H9 (cell line): ENCODE data around the gene ZNF214. TPM values are rescaled to one million over a fixed set of nuclear protein-coding genes. Genes with fewer than 3 reads are reported as not detected.

Experiments
- DNase-seq: peaks from one replicate; pipeline ENCODE4 v3.0.0-alpha.2; 2017
- H2AFZ ChIP-seq: one replicate; pipeline ENCODE4 v1.6.1; 2013; ENCODE audit warnings: mild to moderate bottlenecking, low read length, control low read depth, moderate library complexity
- H2AK5ac ChIP-seq: 2 replicates; pipeline ENCODE4 v1.6.1; 2013; ENCODE audit warnings: low read length, control low read depth, mixed read lengths; ENCODE audit not compliant: insufficient read length
- H2BK120ac ChIP-seq: one replicate; pipeline ENCODE4 v1.6.1; 2013; ENCODE audit warnings: low read depth, mild to moderate bottlenecking, low read length, control low read depth, inconsistent platforms; ENCODE audit not compliant: poor library complexity, severe bottlenecking
- H2BK12ac ChIP-seq: 2 replicates; pipeline ENCODE4 v1.6.1; 2013; ENCODE audit warnings: low read length, control low read depth, mixed read lengths, low read depth; ENCODE audit not compliant: insufficient read length
- H2BK15ac ChIP-seq: 2 replicates; pipeline ENCODE4 v1.6.1; 2013; ENCODE audit warnings: low read depth, low read length, control low read depth
- H2BK20ac ChIP-seq: one replicate; pipeline ENCODE4 v1.6.1; 2013; ENCODE audit warnings: low read depth, mild to moderate bottlenecking, low read length, control low read depth, inconsistent platforms; ENCODE audit not compliant: poor library complexity, severe bottlenecking
- H2BK5ac ChIP-seq: 2 replicates; pipeline ENCODE4 v1.6.1; 2013; ENCODE audit warnings: low read length, control low read depth, mixed read lengths; ENCODE audit not compliant: insufficient read length
- H3K14ac ChIP-seq: 2 replicates; pipeline ENCODE4 v1.6.1; 2013; ENCODE audit warnings: low read length, control low read depth; ENCODE audit not compliant: insufficient read depth
- H3K18ac ChIP-seq: 2 replicates; pipeline ENCODE4 v1.6.1; 2013; ENCODE audit warnings: low read depth, mild to moderate bottlenecking, mixed read lengths, low read length, control low read depth; ENCODE audit not compliant: insufficient read length
- H3K23ac ChIP-seq: 2 replicates; pipeline ENCODE4 v1.6.1; 2013; ENCODE audit warnings: low read length, control low read depth, mixed read lengths, low read depth; ENCODE audit not compliant: insufficient read length
- H3K23me2 ChIP-seq: 2 replicates; pipeline ENCODE4 v1.6.1; 2013; ENCODE audit warnings: low read depth, mild to moderate bottlenecking, mixed read lengths, low read length, control low read depth; ENCODE audit not compliant: insufficient read length, poor library complexity, severe bottlenecking
- H3K27ac ChIP-seq: 2 replicates; pipeline ENCODE4 v1.5.1; 2013; ENCODE audit warnings: low read length, control low read depth, mixed read lengths, low read depth; ENCODE audit not compliant: insufficient read length
- H3K27me3 ChIP-seq: 2 replicates; pipeline ENCODE4 v1.6.1; 2013; ENCODE audit warnings: low read length, control low read depth, inconsistent platforms; ENCODE audit not compliant: insufficient read depth
- H3K4ac ChIP-seq: 2 replicates; pipeline ENCODE4 v1.6.1; 2013; ENCODE audit warnings: low read depth, mild to moderate bottlenecking, control low read depth, inconsistent platforms, low read length, moderate library complexity
- H3K4me1 ChIP-seq: 2 replicates; pipeline ENCODE4 v1.6.1; 2013; ENCODE audit warnings: low read length, control low read depth, inconsistent platforms; ENCODE audit not compliant: insufficient read depth
- H3K4me2 ChIP-seq: 2 replicates; pipeline ENCODE4 v1.6.1; 2013; ENCODE audit warnings: low read length, control low read depth, mixed read lengths; ENCODE audit not compliant: insufficient read length, insufficient read depth
- H3K56ac ChIP-seq: 2 replicates; pipeline ENCODE4 v1.6.1; 2013; ENCODE audit warnings: low read depth, mild to moderate bottlenecking, mixed read lengths, low read length, control low read depth; ENCODE audit not compliant: insufficient read length
- H3K79me1 ChIP-seq: 2 replicates; pipeline ENCODE4 v1.6.1; 2013; ENCODE audit warnings: low read depth, mild to moderate bottlenecking, moderate library complexity, low read length, control low read depth, inconsistent platforms; ENCODE audit not compliant: insufficient read depth, poor library complexity, severe bottlenecking
- H3K79me2 ChIP-seq: 2 replicates; pipeline ENCODE4 v1.6.1; 2013; ENCODE audit warnings: low read length, control low read depth, inconsistent platforms; ENCODE audit not compliant: insufficient read depth
- H3K9ac ChIP-seq: 2 replicates; pipeline ENCODE4 v1.6.1; 2013; ENCODE audit warnings: low read length, control low read depth, mixed read lengths; ENCODE audit not compliant: insufficient read length; ENCODE audit errors: extremely low read depth
- H3K9me3 ChIP-seq: one replicate; pipeline ENCODE4 v1.6.1; 2013; ENCODE audit warnings: low read depth, low read length, inconsistent platforms; ENCODE audit not compliant: control insufficient read depth
- H3T11ph ChIP-seq: one replicate; pipeline ENCODE4 v1.6.1; 2013; ENCODE audit warnings: mild to moderate bottlenecking, low read length, control low read depth, inconsistent platforms
- H4K20me1 ChIP-seq: one replicate; pipeline ENCODE4 v1.6.1; 2013; ENCODE audit not compliant: control insufficient read depth, insufficient read length, insufficient read depth
- H4K5ac ChIP-seq: 2 replicates; pipeline ENCODE4 v1.6.1; 2013; ENCODE audit warnings: low read depth, mild to moderate bottlenecking, mixed read lengths, low read length, control low read depth; ENCODE audit not compliant: insufficient read length
- H4K8ac ChIP-seq: replicated peaks from 2 replicates; pipeline ENCODE4 v1.6.1; 2013; ENCODE audit warnings: low read length, control low read depth, mixed read lengths, low read depth; ENCODE audit not compliant: insufficient read length
- H4K91ac ChIP-seq: 2 replicates; pipeline ENCODE4 v1.6.1; 2013; ENCODE audit warnings: low read depth, mild to moderate bottlenecking, moderate library complexity, mixed read lengths, low read length, control low read depth; ENCODE audit not compliant: insufficient read length
- H3K27ac Mint-ChIP-seq, 3 experiments: 2 replicates in 2 of 3; 3 replicates in 1 of 3; pipeline ENCODE4 v1.8.0; 2020 to 2021; ENCODE audit warnings: mixed read lengths in 3 of 3, mild to moderate bottlenecking in 1 of 3, moderate library complexity in 1 of 3
- H3K27me3 Mint-ChIP-seq: 2 replicates; pipeline ENCODE4 v1.8.0; 2021; ENCODE audit warnings: low read depth, mild to moderate bottlenecking, moderate library complexity, mixed read lengths
- H3K36me3 Mint-ChIP-seq, 3 experiments: 2 replicates in 2 of 3; 3 replicates in 1 of 3; pipeline ENCODE4 v1.8.0; 2020 to 2021; ENCODE audit warnings: low read depth in 3 of 3, mixed read lengths in 3 of 3; ENCODE audit not compliant: insufficient read depth in 1 of 3
- H3K4me1 Mint-ChIP-seq, 2 experiments: 2 replicates each; pipeline ENCODE4 v1.8.0; 2020; ENCODE audit warnings: mixed read lengths in 2 of 2
- H3K4me3 Mint-ChIP-seq, 2 experiments: 2 replicates in 1 of 2; 3 replicates in 1 of 2; pipeline ENCODE4 v1.8.0; 2020 to 2021; ENCODE audit warnings: mild to moderate bottlenecking in 2 of 2, mixed read lengths in 2 of 2, moderate library complexity in 1 of 2
- H3K9me3 Mint-ChIP-seq, 2 experiments: 2 replicates in 1 of 2; 3 replicates in 1 of 2; pipeline ENCODE4 v1.8.0; 2020; ENCODE audit warnings: mild to moderate bottlenecking in 2 of 2, mixed read lengths in 2 of 2, moderate library complexity in 1 of 2
- total RNA-seq: library from RNA; stranded (reverse); gene quantifications from 2 replicates; pipeline ENCODE4 v1.2.1, GENCODE V29; 2021
- TF ChIP-seq, protein P1 (sequence below): fragments of 200-600 bp; sonication (generic); conservative IDR thresholded peaks from 3 replicates; pipeline ENCODE4 v1.8.0; 2021; ENCODE audit warnings: antibody characterized with exemption, mild to moderate bottlenecking

ZNF214 gene
- total RNA-seq, 1 experiment from 2014 or later: 4.0 TPM

DNA sequence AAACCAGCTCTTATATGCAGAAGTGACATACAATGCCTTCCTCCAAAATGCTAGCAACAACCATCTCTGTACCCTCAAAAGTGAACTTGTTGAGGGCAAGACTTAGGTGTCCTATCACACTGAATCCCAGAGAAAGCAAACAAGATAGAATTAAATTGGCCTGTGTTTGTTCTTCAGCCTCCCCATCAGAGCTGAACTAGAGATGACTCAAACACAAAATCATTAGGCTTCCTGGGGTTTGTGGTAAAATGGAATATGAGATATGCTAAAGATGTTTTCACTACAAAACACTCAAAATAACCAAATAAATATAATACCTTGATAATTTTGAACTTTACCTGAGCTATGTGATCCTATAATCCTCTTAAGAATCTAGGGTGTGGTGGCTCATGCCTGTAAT lies 31.6 kb downstream of the ZNF214 start:
- Mint-ChIP-seq H3K27ac (no peak overlapping the region), H3K27me3 (peaks cover 3% of the 10 kb centered on the region; the same call in 1 of the 2 replicates), H3K4me1 (no peaks in the 10 kb centered on the region), H3K4me3 (no peak overlapping the region), H3K9me3 (peaks cover 0 to 10% of the 10 kb centered on the region in 2 experiments; a peak in 1 of 5 replicates), H3K36me3 (peaks cover 0 to 4% (median 0%) of the 10 kb centered on the region in 3 experiments; a peak in 1 of 7 replicates)
- Histone ChIP-seq H4K20me1 (no peaks in the 10 kb centered on the region), H3K27ac (no peak overlapping the region), H4K91ac (no peak overlapping the region), H2AFZ (no peak overlapping the region), H3K18ac (no peak overlapping the region), H3K79me1 (no peaks in the 10 kb centered on the region), H2AK5ac (no peak overlapping the region), H3T11ph (no peak overlapping the region), H2BK15ac (no peak overlapping the region), H3K4me2 (no peak overlapping the region), H2BK5ac (no peak overlapping the region), H3K14ac (no peak overlapping the region), H3K4ac (no peak overlapping the region), H3K4me1 (no peaks in the 10 kb centered on the region), H3K23me2 (no peaks in the 10 kb centered on the region), H4K8ac (no peak overlapping the region), H2BK20ac (no peak overlapping the region), H3K27me3 (no peaks in the 10 kb centered on the region), H4K5ac (no peak overlapping the region), H3K9ac (no peak overlapping the region), H2BK120ac (no peak overlapping the region), H3K23ac (no peak overlapping the region), H3K79me2 (no peaks in the 10 kb centered on the region), H3K9me3 (no peaks in the 10 kb centered on the region), H2BK12ac (no peak overlapping the region), H3K56ac (no peak overlapping the region)
- TF ChIP-seq, protein P1, sequence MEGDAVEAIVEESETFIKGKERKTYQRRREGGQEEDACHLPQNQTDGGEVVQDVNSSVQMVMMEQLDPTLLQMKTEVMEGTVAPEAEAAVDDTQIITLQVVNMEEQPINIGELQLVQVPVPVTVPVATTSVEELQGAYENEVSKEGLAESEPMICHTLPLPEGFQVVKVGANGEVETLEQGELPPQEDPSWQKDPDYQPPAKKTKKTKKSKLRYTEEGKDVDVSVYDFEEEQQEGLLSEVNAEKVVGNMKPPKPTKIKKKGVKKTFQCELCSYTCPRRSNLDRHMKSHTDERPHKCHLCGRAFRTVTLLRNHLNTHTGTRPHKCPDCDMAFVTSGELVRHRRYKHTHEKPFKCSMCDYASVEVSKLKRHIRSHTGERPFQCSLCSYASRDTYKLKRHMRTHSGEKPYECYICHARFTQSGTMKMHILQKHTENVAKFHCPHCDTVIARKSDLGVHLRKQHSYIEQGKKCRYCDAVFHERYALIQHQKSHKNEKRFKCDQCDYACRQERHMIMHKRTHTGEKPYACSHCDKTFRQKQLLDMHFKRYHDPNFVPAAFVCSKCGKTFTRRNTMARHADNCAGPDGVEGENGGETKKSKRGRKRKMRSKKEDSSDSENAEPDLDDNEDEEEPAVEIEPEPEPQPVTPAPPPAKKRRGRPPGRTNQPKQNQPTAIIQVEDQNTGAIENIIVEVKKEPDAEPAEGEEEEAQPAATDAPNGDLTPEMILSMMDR: no peak
- no peak for DNase-seq
